NCI-H524 (cell line): ENCODE measurements around the gene WAPL.
A peak's percentile ranks its signal among the peaks of the same experiment; 100 is the strongest.

Source experiments
- DNase-seq, 2 experiments: peaks; one replicate each; lab custom pipeline; 2025; lab: John Stamatoyannopoulos, UW

The WAPL gene

DNA sequence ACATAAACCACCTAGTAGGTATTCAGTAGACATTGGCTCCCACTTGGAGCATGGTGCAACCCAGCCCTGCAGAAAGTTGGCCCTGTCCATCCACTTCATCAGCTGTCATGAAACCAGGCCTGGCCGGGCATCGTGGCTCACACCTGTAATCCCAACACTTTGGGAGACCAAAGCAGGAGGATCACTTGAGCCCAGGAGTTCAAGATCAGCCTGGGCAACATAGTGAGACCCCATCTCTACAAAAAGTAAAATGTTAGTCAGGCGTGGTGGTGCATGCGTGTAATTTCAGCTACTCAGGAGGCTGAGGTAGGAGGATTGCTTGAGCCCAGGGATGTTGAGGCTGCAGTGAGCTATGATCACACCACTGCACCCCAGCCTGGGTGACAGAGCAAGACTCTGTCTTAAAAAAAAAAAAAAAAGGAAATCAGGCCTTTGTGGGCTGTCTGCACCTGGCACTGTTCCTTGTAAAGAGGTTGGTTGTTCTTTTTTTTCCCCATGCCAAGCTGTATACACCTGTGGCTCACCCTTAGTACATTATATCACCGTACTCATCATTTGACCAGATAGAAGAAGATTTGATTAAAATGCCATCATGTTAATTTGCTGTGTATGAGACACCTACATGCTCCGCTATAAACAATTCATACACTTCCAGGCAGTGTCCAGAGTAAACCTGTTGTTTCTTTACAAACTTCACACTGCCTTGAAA lies 109.6 kb downstream of the WAPL start:
- no peak for DNase-seq

- no peak for DNase-seq
Measured at GRCh38 chr10:86411281-86411841, 110.2 kb downstream of the WAPL start.

- DNase-seq = no peak
Measured at GRCh38 chr10:86410542-86411124, 111.0 kb downstream of the WAPL start.

DNA sequence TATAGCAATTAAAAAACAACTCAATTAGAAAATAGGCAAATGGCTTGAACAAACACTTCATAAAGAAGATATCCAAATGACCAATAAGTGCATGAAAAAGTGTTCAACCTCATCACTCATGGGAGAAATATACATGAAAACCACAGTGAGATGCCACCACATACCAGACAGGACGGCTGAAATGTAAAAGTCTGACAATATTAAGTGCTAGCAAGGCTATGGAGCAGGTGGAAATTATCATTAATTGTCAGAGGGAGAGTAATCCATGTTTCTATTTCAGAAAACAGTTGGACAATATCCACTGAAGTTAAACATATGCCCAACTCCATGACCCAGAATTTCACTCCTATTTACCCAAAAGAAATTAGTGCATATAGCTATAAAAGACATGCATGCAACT lies 112.4 kb downstream of the WAPL start:
- no peak for DNase-seq

GRCh38 chr10:86403183-86403797 lies 118.3 kb downstream of the WAPL start:
- no peak for DNase-seq

- no peak for DNase-seq
Measured at GRCh38 chr10:86402283-86402941, 119.2 kb downstream of the WAPL start.

DNA sequence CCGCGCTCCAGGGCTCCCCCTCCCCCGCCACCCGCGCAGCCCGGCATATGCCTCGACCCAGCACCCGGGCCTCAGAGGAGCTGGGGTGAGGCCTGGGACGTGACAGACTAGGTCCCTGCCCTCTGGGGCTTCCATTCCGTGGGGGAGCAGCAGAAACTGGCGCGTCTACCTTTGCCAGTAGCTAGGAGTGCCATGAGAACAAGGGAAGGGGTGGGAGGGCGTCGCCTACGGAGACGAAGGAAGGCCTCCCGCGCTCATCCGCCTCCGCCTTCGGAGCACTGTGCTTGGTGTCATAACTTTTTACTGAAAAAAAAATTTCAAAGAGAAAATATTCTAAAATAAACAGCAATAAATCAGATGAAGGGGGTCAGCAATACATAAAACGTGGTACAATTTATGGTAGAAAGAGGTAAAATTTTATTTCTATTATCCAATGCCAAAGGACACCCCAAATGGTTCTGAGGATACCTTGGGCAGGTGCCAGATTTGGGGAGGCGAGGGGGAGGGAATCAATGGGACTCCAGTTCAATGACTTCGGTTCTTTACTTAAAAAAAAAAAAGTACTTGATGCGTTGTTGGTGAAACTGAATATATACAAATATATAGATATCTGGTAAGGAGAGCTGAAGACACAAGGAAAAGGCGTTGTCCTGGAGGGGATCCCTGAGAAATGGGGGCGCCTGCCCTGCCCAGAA lies 119.9 kb downstream of the WAPL start:
- DNase-seq = no peak

GRCh38 chr10:86400705-86401587 lies 120.6 kb downstream of the WAPL start:
- peak in 1 of 2 experiments; percentile 8 for DNase-seq

DNA sequence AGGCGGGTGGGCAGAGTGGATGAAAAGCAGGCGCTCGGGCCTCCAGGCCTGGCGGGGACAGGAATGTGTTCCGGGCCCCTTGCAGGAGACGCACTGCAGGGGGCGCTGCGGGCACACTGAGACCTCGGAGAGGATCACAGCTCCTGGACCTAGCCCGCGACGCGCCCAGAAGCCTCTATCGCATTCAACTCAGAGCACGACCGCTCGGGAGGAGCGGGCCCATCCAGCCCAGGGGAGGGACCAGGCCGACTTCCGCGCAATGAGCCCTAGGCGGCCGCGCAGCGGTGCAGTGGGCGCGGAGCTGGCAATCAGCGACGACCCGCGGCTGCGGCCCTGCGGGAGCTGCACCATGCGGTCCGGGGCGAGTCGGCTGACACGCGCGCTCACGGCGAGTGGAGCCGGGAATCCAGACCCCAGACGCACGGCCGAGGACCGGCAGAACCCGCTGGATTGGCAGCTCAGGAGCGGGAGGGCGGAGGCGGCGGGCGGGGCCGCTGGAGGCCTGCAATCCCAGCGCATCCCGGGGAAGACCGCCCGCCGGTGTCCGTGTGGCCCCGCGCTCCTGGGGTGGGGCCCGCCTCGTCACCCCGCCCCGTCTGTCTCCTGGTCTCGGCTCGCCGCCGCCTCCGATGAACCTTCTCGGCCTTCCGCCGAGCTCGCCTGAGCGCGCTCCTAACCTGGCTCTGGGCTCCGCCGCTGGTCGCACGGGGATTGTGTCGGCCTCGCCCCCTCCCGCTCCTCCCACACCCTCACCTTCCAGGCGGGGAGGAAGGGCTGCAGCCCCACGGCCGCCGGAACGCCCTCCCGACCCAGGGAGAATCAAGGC lies 121.5 kb downstream of the WAPL start:
- DNase-seq = peak; percentile 63 to 82

DNA sequence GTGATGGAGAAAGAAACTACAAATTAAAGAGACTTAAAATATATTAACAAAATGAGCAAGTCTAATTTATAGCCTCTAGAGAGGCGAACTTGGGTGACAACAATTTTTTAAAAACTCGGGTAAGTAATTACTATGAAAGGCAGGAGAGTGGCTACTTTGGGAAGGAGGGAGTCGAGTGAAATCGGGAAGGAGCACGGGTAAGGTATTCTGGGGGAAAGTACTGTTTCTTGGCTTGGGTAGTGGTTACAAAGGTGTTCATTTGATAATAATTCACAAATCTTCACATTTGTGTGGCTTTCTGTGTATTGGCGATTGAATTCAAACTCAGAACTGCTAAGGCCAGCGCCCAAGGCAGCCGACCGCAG lies 122.1 kb downstream of the WAPL start:
- DNase-seq = no peak

DNA sequence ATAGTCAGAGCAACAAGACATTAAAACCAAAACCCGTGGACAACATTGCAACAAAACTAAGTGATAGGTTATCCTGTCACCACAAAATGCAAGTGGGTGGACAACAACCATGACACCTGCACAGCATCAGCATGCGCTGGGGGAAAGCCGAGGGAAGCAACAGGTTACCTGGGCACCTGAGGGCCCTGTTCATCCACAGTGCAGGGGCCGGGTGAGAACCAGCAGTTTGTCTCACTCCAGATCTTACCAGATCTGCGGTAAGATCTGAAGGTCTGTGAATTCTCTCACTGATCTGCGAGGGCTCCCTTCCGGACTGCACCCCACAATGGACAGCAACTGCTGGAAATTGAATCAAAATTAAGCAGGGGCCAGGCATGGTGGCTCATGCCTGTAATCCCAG lies 124.5 kb downstream of the WAPL start:
- no peak for DNase-seq

DNA sequence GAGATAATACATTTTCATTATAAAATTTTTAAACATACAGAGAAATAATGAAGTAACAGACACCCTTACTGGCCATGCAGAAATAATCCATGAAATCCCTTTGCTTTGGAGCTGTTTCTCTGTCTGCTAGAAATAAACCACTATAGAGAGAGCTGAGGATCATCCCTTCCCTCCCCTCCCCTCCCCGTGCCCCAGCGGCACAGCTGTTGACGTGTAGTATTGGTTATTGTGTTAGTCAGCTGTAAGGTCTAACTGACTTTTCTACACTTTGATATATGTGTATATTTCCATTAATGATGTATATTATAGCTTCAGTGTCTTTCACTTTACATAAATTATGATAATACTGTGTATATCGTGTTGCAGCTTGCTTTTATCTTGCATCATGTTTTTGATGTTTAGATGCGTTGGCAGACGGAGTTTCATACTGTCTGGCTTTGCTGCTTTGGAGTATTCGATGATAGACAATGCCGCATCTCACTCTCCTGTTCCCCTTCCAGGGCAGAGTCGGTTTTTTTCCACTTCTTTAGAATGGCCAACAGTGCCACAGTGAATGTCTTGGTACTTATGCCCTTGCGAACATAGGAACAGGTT lies 127.6 kb downstream of the WAPL start:
- no peak for DNase-seq

DNA sequence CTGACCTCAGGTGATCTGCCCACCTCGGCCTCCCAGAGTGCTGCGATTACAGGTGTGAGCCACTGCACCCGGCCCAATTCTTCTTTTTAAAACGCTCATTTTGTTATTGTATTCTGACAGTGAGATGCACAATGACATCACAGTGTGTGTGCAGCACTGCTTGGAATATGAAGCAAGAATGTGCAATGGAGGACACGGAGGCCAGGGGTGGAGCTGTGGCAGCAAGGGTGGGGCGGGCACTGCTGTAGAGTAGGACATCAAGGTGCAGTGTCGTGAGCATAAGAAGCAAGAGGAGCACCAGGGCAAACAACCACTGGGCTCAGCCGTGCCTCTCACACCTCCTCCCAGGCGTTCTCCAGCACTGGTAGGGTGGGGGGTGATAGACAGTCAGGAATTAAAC lies 128.2 kb downstream of the WAPL start:
- no peak for DNase-seq

DNA sequence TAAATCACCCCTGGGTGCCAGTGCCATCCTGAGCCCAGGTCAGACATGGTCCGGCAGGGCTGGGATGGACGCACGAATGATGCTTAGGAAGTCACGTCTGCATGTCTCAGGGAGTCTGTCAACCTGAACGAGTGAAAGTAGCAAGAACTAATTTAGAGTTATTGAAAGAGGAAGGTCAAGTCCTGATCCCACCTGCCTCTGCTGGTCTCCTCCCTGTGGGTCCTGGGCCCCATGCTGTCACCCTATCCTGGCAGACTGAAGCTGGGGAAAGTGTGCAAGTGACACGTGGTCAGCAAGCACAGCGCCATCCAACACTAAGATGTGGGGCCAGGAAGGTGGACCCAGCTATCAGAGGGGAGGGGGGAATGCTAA lies 128.9 kb downstream of the WAPL start:
- no peak for DNase-seq

DNA sequence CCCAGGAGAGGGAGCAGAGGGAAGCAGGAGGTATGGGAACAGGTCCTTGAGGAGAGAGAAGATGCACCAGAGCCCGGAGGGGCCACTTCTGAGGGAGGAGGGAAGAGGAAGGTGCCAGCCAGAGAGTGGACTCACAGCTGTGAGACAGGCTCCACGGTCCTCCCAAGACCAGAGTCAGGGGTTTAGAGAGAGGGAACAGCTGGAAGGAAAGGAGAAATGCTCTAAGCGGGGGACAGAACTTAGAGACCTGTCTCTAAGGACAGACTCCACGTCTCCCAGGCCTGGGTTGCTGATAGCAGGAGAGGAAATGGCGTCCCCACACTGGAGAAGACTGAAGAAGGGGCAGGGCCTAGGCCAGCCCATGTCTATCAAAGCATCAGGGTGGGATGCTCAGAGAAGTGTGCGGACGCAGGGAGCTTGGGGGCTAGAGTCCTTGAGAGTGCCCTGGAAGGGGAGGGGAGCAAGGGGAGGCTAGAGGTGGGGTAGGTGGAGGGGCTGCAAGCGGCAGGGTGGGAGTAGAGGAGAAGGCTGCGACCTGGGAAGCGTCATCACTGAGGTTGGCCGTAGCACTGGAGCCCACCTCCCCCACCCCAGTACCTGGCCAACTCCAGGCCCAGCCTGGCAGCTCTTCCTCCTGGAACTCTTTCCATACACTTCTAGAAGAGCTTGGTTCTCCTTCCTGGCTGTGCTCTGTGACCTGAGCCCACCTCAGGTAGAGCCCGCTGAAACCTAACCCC lies 129.4 kb downstream of the WAPL start:
- no peak for DNase-seq

GRCh38 chr10:86391236-86391840 lies 130.3 kb downstream of the WAPL start:
- DNase-seq = peak; percentile 24 to 60

- peak in 1 of 2 experiments; percentile 53 for DNase-seq
Measured at GRCh38 chr10:86390337-86391120, 131.1 kb downstream of the WAPL start.
